CD4-positive, alpha-beta T cell treated with Interleukin-2 at 100 ng/mL for 4 hours (primary cell): ENCODE results near the gene SYNGR1.
A peak's percentile ranks its signal among the peaks of the same experiment; 100 is the strongest.

Source experiments
- DNase-seq: peaks from one replicate; pipeline ENCODE4 v3.0.0-alpha.2; 2020; ENCODE audit warnings: low spot score

SYNGR1 gene, protein sequence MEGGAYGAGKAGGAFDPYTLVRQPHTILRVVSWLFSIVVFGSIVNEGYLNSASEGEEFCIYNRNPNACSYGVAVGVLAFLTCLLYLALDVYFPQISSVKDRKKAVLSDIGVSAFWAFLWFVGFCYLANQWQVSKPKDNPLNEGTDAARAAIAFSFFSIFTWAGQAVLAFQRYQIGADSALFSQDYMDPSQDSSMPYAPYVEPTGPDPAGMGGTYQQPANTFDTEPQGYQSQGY

DNA sequence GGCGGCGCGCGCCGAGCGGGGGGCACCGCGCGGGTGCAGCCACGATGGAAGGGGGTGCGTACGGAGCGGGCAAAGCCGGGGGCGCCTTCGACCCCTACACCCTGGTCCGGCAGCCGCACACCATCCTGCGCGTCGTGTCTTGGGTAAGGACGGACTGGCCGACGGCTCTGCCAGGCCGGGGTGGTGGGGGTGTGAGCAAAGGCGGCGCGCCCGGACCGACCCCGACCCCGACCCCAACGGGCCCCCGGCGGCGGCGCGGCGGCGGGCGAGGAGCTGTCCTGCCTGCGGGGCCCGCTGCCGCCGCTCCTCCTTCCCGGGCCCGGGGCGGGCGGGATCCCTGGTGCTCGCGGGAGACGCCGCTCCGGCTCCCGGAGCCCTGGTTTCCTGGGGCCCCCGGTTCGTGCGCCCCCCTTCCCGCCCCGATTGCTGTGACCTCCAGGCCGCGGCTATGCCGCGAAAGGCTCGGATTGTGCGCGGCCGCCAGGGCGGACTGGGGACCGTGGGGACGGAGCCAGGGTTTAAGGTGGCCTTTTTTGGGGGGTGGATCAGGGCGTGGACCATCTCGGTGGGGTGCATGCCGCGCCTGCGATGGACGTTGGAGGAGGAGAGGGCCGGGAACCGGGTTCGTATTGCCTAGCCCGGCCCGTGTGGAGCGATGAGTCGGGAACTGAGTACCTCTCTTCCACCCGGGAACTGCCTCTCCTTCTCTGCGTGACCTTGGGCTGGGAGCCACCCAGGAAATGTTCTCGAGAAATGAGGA, at the start of gene SYNGR1:
SYNGR1 (plus strand) TSS at position 25 of the 760 bp plus-strand sequence; CDS start at position 45, 20 bp downstream.
- no peak for DNase-seq

DNA sequence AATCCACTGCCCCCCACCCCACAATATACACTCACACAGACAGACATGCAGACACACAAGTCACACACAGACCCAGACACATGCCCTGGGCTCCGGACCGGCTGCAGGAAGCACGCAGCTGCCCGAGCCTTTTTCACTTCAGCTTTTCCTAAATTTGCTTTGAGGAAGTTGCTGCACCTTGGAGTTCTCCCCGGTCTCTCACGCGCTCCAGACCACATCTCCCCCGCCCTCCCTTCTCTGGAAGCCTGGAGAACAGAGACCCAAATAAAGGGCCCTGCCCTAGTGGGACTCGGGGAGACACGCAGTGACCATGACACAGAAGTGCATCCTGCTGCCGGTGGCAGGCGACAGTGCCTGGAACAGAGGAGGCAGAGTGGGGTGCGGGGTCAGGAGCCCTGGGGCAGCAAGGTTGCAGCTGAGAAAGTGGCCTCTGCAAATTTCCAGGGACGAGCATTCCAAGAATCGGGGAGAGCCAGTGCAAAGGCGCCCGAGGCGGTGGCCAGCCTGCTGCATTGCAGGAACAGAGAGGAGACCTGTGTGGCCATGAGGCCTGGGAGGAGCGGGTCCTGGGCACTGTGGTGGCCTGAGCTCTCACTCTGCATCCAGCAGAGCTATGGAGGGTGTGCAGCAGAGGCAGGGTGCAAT, 49.5 kb upstream of the SYNGR1 start:
- DNase-seq, result no peak

DNA sequence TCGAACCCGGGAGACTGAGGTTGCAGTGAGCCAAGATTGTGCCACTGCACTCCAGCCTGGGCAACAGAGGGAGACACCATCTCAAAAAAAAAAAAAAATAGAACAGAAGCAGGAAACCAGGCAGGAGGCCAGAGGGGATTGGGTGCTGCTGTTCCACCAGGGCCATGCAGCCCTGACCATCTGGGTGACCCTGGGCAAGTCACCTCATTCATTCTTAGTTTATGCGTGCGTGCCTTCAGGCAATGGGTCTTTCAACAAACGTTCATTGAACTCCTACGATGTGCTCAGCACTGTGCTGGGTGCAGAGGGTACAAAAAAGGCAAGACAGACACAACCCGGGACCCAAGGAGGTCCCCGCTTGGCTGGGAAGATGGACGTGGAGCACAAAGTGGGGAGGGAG, 48.7 kb upstream of the SYNGR1 start:
- no peak for DNase-seq

DNA sequence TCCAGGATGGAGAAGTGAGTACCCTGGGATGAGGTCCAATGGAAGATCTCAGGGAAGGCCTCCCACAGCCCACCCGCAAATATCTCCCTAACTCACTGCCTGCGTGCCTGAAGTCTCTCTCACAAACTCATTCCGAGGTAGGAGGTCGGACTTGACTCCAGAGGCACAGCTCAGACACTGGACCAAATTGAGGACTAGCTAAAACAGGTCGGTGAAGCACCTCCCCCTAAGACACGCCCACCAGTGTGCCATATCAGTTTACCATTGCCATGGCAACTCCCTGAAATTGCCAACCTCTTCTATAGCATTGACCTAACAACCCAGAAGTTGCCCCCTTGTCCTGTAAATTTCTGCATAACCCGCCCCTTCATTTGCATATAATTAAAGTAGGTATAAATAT, 47.9 kb upstream of the SYNGR1 start:
- no peak for DNase-seq

DNA sequence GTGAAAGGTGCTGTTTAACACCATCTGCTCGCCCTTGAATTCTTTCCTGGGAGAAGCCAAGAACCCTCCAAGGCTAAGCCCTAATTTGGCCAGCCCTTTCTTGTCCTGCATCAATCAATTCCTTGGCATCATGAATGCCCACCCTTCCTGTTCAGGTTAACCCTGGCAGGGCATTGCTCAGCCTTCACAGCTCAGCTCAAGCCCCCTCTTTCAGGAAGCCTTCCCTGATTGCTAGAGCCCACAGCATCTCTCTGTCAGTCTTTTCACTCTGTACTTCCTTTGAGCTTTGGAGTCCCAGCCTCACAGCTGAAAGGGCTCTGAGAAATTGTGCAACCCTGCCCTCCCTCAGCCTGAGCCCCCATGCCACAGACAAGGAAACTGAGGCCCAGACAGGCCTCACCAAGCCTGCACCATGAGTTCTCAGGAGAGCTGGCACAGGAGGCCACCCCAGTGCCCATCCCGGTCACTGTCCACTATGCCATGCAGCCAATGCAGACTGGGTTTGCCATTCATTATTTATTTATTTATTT, 47.3 kb upstream of the SYNGR1 start:
- DNase-seq, result no peak

DNA sequence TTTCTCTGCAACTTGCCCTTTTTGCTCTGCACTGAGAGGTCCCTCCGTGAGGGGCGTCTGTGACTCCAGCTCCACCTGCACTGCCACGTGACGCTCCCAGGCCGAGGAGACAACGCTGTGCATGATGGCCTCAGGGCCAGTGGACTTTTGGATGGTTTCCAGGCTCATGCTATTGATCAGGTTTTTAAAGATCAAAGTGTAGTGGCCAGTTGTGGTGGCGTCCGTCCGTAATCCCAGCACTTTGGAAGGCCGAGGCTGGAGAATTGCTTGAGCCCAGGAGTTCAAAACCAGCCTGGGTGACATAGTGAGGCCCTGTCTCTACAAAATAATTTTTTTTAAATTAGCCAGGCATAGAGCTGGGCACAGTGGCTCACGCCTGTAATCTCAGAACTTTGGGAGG, 46.4 kb upstream of the SYNGR1 start:
- no peak for DNase-seq

DNA sequence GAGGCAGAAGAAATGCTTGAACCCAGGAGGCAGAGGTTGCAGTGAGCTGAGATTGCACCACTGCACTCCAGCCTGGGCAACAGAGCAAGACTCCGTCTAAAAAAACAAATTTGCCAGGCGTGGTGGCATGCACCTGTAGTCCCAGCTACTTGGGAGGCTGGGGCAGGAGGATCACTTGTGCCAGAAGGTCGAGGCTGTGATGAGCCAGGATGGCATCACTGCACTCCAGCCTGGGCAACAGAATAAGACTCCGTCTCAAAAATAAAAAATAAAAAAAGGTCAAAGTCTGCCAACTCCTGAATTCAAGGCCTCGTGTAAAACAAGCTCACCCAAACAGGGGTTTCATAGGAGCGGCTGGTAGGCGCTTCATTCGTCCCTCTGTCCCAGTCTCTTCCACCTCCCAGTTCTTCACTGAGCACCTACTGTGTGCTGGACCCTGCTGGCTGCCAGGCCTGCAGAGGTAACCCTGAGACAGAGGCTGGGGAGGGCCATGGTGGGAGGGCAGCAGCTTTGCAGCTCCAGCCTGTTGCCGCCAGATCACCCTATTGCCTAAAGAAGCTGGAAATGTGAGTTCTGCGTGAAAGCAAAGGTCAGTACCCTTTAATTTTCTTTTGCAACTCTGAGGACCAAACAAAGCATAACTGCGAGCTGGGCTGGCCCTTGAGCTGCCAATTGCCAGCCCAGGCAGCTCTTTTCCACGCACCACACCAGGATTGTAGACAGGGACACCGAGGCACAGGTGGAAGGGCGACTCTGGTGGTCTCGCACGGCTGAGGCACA, 45.7 kb upstream of the SYNGR1 start:
- no peak for DNase-seq

DNA sequence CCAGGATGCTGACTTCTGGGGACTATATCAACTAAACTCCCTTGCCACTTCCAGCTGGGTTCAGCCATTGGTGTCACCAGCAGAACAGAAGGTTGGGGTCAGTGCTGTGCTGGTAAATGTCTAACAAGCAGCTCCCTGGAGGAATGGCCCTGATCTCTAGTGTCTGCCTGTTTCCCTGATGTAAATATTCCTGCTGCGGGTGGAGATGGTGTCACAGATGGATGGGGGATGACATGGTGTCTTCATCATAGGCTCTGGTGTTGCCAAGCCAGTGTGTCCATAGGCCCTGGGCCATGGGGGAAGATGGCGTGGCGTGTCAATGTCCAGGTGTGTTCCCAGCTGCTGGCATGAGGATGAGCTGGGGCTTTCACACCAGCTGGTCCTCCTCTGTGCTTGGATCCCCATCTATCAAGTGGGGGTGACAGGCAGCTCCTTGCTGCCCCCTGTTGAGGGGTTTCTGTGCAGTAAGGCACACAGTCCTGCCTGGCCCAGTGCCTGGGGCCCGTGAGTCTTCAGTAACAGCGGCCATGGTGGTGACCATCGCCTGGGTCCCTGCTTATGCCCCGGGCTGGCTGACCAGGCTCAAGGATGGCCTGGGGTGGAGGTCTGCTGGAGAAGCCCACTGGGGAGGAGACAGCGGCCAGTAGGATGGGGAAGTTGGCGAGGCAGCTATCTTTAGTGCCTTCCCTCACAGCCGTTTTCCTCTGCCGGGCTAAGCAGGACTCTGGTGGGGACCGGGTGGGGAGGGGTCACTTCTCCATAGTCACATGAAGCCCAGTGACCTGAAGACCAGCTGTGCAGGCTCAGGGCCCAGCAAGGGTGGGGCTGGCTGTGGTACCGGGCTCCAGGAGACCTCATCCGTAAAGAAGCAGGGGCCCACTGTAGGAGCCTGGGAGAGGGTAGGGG, 43.1 kb upstream of the SYNGR1 start:
- DNase-seq, result peak; percentile 64

DNA sequence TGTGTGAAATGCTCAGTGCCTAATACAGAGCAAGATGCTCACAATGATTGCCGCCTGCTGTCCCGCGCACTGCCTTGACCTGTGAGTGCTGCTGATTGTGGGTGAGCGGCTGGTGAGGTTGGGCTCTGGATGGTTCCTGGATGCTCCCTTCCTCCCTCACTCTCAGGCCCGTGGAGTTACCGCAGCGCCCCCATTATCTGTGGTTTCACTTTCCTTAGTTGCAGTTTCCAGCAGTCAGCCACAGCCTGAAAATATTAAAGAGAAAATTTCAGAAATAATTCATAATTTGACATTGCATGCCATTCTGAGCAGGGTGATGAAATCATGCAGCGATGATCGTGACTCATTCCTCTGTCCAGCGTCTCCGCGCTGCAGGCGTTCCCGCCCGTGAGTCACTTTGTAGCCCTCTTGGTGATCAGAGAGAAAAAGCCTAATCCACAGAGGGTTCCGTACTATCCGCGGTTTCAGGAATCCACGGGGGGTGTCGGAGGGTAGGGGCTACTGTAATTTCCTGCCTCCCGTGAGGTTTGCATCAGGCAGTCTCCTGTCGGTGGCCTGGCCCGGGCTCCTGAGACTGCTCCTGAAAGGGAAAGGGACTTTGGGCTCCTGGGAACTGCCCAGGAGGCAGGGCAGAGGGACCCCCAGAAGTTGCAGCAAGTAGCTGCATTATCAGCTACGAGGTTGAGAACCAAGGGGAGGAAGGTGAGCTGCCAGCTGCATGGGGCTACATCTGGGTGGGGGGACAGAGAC, 41.0 kb upstream of the SYNGR1 start:
- DNase-seq, result peak; percentile 45

DNA sequence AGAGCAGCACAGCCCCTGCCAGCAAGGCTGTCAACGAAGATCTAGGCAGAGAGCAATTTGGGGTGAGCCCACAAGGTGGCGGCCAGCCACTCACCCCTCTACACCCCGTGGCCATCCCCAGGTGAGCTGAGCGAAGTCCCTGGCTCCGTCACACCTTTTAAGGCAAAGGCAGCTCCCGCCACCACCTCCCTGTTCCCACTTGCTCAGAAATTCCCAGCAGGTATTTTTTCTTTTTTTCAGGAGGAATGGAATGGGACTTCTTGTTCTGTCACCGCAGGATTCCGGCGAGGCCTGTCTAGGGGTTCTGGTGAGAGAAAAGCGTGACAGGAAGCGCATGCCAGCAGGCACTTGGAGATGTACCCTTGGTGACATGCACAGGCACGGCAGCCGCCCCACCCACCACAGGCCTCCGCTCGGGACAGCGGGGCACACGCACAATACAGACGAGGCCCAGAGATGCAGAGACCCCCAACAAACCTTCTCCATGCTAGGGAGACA, 40.4 kb upstream of the SYNGR1 start:
- no peak for DNase-seq

DNA sequence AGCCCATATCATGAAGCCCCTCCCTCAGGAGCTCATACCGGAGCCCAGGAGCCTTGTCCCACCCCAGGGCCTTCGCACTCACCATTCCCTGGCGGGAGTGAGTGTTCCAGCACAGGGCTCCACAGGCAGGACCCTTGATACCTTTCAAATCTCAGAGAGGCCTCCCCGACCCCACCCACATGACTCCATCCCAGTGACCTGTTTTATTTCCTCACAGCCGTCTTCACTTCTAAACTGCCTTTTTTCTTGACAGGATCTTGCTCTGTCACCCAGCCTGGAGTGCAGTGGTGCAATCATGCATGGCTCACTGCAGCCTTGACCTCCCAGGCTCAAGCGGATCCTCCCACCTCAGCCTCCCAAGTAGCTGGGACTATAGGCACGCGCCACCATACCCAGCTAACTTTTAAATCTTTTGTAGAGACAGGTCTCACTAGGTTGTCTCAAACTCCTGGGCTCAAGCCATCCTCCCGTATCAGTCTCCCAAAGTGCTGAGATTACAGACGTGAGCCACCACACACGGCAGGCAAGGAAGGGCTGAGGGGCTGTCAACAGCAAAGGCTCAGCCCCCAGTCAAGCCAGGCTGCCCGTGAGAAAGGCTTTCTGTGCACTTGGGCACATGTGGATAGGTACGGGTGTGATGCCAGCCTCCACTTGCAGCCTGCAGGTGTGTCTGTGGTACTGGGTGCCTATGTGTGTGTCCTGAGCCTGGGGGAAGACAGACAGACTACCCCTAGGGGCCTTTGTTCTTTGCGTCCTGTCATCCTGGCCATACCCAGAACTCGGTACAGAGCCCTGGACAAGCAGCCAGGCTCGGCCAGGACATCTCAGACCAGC, 39.7 kb upstream of the SYNGR1 start:
- no peak for DNase-seq

DNA sequence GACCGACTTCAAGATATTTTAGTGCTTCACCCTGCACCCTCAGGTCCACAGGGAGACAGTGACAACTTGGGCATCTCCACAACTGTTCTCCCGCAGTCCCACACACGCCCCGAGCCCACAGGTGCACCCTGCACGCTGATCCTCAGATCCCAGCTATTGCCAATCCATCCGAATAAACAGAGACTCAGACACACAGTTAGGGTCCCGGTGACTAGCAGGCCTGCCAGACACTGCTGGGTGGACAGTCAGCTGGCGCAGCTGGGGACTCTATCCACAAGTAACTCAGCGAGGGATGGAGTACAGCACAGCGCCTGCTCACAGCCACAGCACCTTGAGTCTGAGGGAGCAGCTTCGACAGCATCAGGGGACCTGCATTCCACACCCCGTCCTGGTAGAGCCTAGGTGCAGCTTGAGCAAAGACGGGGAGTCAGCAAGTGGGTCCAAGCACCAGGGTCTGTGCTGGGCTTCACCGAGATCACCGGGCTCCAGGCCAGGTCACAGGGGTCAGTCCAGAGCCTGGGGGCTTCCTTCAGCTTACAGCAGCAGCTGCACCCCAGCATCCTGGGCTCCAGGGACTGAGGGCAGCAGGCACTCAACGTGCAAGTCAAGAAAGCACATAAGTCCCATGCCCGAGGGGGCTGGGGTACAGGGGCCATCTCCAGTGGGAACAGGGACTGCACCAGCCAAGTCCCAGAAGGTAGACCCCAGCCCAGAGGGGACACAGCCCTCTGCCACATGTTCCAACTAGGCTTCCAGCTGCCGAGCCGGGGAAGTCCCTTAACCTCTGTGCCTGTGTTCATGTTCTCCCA, 38.0 kb upstream of the SYNGR1 start:
- DNase-seq, result no peak

DNA sequence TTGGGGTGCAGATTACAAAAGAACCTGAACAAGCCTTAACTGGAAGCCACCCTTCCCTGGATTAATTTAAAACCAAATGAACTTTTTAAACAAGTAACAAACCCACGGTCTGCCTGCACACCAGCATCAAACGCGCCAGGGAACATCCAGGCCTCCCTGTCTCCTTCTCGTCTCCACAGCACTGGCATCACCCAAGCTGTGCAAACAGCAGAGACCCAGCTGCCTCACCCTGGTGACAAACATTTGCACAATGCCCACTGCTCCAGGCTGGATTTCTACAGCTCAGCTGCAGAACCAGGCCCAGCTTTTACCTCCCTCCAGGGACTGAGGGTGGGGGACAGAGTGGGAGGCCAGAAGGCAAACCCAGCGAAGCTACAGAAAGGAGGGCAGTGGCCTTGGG, 37.4 kb upstream of the SYNGR1 start:
- DNase-seq, result no peak

DNA sequence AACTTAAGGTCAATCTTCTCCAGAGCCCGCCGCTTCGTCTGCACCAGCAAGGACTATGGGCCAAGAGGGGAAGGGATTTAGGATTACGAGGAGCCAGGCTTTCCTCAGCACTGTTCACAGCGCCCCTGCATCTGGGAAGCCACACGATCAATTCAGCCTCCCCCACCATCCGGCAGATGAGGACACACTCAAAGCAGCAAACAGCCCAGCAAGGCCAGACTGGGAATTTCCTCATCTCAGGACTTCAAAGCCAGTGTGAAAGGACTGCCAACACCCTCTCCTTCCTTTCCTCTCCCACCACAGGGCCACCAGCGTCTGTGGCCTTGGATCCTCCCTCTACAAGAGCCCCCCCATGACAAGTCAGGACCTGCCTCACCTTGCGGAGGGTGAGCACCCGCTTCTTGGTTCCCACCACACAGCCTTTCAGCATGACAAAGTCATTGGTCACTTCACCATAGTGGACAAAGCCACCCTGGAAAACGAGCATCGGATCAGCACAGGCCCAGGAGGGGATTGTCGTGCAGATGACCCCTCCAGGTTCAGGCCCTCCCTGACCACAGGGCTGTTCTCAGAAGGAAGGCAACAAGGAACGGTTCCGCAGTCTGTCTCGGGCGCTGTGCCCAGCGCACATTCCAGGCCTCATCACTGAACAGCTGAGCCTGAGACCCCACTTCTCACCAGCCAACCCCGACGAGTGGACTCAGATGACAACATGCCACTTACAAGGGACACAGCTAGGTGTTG, 36.4 kb upstream of the SYNGR1 start:
- no peak for DNase-seq

DNA sequence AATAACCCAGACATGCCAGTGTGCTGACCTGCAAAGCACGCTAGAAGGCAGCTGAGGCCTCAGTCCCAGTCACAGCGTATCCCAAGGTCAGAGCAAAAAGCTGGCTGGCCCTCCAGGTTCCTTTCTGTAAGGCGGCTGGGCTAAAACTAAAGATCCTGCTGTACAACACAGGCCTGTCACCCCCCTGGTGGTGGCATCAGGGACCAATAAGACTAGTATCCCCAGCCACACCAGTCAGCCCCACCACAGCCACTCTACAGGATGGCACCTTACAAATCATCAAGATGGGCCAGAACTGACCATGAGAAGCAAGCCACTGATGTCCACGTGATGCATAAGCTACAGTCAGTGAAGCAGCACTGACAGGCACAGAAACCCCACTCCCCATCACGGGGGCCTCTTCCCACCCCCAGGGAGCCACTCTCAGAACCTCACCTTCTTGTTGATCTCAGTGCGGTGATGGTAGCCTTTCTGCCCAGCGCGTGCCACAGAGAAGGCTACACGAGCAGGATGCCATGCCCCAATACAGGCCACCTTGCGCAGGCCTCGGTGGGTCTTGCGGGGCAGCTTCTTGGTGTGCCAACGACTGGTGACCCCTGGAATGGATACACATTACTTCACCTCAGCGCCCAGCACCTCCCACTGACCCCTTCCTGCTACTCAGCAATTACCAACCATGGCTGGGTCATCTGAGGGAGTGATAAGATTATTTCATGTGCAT, 35.4 kb upstream of the SYNGR1 start:
- DNase-seq, result no peak

DNA sequence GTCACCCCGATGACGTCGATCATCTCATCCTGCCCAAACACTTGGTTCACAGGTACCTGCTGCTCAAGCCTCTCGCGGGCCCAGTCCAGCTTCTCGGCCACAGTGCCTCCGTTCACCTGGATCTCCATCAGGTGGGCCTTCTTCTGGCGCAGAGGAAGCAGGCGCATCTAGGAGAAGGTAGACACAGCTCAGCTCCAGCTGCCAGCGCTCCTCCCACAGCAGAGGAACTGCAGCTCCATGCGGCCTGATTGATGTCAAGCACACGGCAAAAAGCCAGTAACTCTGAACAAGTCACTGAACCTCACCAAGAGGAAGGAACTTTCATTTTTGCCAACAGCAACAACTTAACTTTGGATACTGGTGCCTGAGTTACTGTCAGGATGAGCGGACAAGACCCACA, 34.4 kb upstream of the SYNGR1 start:
- DNase-seq, result no peak

DNA sequence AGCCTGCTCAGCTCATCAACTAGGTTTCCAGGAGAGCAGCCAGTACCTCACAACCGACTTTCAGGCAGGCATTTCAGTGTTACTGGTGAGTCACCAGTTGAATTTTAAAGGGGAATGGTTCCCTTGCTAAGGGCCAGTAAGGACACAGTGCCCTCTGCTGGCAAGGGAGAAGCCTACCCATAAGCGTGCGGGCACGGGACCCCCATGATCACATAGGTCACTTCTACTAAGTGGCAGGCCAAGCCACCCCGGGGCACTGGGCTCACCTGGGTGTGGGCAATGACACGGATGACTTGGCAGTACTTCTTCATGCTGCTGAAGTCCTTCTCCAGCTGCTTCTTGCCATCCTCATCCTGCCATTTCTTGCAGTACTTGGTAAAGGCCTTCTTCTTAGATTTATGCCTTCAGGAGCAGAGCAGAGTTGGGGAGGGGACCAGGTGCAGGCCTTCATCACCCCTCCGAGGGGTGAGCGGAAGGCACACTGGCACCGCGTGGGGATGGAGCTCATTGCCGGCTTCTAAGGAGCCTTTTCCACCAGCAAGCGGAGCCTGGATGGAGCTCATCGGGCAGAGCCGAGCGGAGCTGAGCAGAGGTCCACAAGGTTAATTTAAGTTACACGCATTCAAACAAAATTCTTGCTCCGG, 33.2 kb upstream of the SYNGR1 start:
- peak; percentile 87 for DNase-seq
